GM18867 (cell line): ENCODE measurements around the gene C1orf159.
A peak's percentile ranks its signal among the peaks of the same experiment; 100 is the strongest.
"Not testable (repeated sequence)": the region's sequence is repeated elsewhere in the genome, so short reads cannot be mapped to it uniquely, and the experiment has no call there.

Experiments used
- ATAC-seq: cut with Tn5 transposase; IDR thresholded peaks from one replicate; pipeline ENCODE4 v1.9.1; 2021; ENCODE audit warnings: mild to moderate bottlenecking, moderate library complexity; ENCODE audit not compliant: unreplicated experiment

The C1orf159 gene

GRCh38 chr1:1115786-1116700, at the start of gene C1orf159:
TSS of gene C1orf159 (minus strand) at chr1:1116089. CDS start at chr1:1091543, 24,546 bp downstream.
- peak; percentile 90 for ATAC-seq

GRCh38 chr1:1165485-1165884, 49.6 kb upstream of the C1orf159 start:
- ATAC-seq = no peak

GRCh38 chr1:1164701-1165451, 49.0 kb upstream of the C1orf159 start:
- no peak for ATAC-seq

- ATAC-seq = no peak
These were observed 48.4 kb upstream of the C1orf159 start for GRCh38 chr1:1164361-1164700.

GRCh38 chr1:1163538-1164070, 47.7 kb upstream of the C1orf159 start:
- no peak for ATAC-seq

- ATAC-seq = no peak
These were observed 47.0 kb upstream of the C1orf159 start for GRCh38 chr1:1162597-1163537.

GRCh38 chr1:1161683-1162079, 45.8 kb upstream of the C1orf159 start:
- ATAC-seq = no peak

- no peak for ATAC-seq
These were observed 45.3 kb upstream of the C1orf159 start for GRCh38 chr1:1161078-1161682.

GRCh38 chr1:1160281-1160930, 44.5 kb upstream of the C1orf159 start:
- ATAC-seq = no peak

- ATAC-seq = no peak
These were observed 42.2 kb upstream of the C1orf159 start for GRCh38 chr1:1157914-1158710.

GRCh38 chr1:1157426-1157913, 41.6 kb upstream of the C1orf159 start:
- no peak for ATAC-seq

- ATAC-seq = no peak
These were observed 41.1 kb upstream of the C1orf159 start for GRCh38 chr1:1157033-1157365.

GRCh38 chr1:1156140-1157032, 40.5 kb upstream of the C1orf159 start:
- no peak for ATAC-seq

GRCh38 chr1:1155258-1155657, 39.4 kb upstream of the C1orf159 start:
- ATAC-seq = no peak

GRCh38 chr1:1153874-1154273, 38.0 kb upstream of the C1orf159 start:
- no peak for ATAC-seq

- not testable (repeated sequence) for ATAC-seq
These were observed 37.3 kb upstream of the C1orf159 start for GRCh38 chr1:1153215-1153614.

- ATAC-seq = not testable (repeated sequence)
These were observed 36.5 kb upstream of the C1orf159 start for GRCh38 chr1:1152431-1152830.

GRCh38 chr1:1151306-1151705, 35.4 kb upstream of the C1orf159 start:
- ATAC-seq = no peak
